IPS DF 6.9 (cell line): ENCODE results near the gene DERL3.

ENCODE experiments used
- DNase-seq: peaks from one replicate; pipeline ENCODE4 v3.0.0-alpha.2; 2013; ENCODE audit warnings: low read depth, low spot score
- H3K27ac ChIP-seq: one replicate; pipeline ENCODE4 v1.5.1; 2013; ENCODE audit warnings: low read length, control low read depth
- H3K27me3 ChIP-seq: 2 replicates; pipeline ENCODE4 v1.6.1; 2013; ENCODE audit warnings: mild to moderate bottlenecking, low read length; ENCODE audit not compliant: control insufficient read depth, insufficient read depth
- H3K36me3 ChIP-seq: 2 replicates; pipeline ENCODE4 v1.6.1; 2013; ENCODE audit warnings: low read length; ENCODE audit not compliant: control insufficient read depth, insufficient read depth
- H3K4me1 ChIP-seq: 2 replicates; pipeline ENCODE4 v1.6.1; 2013; ENCODE audit warnings: low read length; ENCODE audit not compliant: control insufficient read depth, insufficient read depth
- H3K4me3 ChIP-seq: 2 replicates; pipeline ENCODE4 v1.5.1; 2013; ENCODE audit warnings: mild to moderate bottlenecking, low read length
- H3K9me3 ChIP-seq: 2 replicates; pipeline ENCODE4 v1.6.1; 2013; ENCODE audit warnings: low read length, inconsistent platforms; ENCODE audit not compliant: control insufficient read depth, insufficient read depth
- WGBS: extraction: QIAGEN DNeasy Blood & Tissue Kit; methylation state at CpG from one replicate; pipeline ENCODE4 v1.1.7; 2013; ENCODE audit warnings: mixed read lengths, missing lambda C conversion rate; ENCODE audit not compliant: insufficient read length, insufficient coverage; 5-methylcytosine and 5-hydroxymethylcytosine counted together

DERL3 gene

GRCh38 chr22:23820748-23821211 lies 18.0 kb downstream of the DERL3 start:
- H3K4me1 ChIP-seq: no peaks in the 10 kb centered on the region
- H3K27ac ChIP-seq: no peak overlapping the region
- H3K9me3 ChIP-seq: no peaks in the 10 kb centered on the region
- no peak overlapping the region for H3K4me3 ChIP-seq
- peaks cover 33% of the 10 kb centered on the region for H3K36me3 ChIP-seq
- no peaks in the 10 kb centered on the region for H3K27me3 ChIP-seq
- no CpG with 5 or more reads among the region's 4 CpGs for WGBS
- no peak for DNase-seq

DNA sequence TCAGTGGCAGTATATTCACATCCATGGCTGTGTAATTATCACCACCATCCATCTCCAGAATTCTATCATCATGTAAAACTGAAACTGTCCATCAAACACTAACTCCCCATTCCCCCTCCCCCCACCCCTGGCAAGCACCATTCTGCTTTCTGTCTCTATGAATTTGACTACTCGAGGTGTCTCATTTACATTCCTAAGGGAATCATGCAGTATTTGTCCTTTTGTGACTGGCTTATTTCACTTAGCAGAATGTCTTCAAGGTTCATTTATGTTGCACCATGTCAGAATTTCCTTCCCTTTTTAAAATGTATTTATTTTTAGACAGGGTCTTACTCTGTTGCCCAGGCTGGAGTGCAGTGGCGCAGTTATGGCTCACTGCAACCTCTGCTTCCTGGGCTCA lies 20.3 kb downstream of the DERL3 start:
- WGBS: no CpG with 5 or more reads among the region's 2 CpGs
- H3K4me1 ChIP-seq: no peaks in the 10 kb centered on the region
- H3K36me3 ChIP-seq: peaks cover 21% of the 10 kb centered on the region
- no peaks in the 10 kb centered on the region for H3K27me3 ChIP-seq
- no peaks in the 10 kb centered on the region for H3K9me3 ChIP-seq
- DNase-seq: no peak
- no peak overlapping the region for H3K27ac ChIP-seq
- H3K4me3 ChIP-seq: no peak overlapping the region

DNA sequence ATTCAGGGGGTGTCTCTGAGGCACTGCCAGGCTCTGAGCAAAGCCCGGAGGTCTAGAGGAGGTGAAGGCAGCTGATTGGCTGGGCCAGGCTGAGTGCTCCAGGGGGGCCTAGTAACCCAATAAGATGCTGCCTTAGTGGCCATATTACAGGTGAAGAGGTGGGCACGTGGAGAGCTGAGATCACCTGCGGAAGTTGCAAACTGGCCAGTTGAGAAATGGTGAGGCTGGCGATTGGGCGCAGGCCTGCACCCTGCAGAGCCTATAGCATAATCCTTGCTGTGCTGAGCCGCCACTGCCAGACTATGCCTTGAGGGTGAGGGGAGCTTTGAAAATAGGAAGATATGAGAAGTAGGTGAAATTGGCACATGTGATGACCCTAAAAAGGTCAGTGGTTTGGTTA lies 21.7 kb downstream of the DERL3 start:
- no peaks in the 10 kb centered on the region for H3K9me3 ChIP-seq
- H3K27me3 ChIP-seq: no peaks in the 10 kb centered on the region
- no peak overlapping the region for H3K4me3 ChIP-seq
- DNase-seq: no peak
- H3K27ac ChIP-seq: no peak overlapping the region
- H3K36me3 ChIP-seq: peaks cover 21% of the 10 kb centered on the region
- no CpG with 5 or more reads among the region's 6 CpGs for WGBS
- H3K4me1 ChIP-seq: no peaks in the 10 kb centered on the region

DNA sequence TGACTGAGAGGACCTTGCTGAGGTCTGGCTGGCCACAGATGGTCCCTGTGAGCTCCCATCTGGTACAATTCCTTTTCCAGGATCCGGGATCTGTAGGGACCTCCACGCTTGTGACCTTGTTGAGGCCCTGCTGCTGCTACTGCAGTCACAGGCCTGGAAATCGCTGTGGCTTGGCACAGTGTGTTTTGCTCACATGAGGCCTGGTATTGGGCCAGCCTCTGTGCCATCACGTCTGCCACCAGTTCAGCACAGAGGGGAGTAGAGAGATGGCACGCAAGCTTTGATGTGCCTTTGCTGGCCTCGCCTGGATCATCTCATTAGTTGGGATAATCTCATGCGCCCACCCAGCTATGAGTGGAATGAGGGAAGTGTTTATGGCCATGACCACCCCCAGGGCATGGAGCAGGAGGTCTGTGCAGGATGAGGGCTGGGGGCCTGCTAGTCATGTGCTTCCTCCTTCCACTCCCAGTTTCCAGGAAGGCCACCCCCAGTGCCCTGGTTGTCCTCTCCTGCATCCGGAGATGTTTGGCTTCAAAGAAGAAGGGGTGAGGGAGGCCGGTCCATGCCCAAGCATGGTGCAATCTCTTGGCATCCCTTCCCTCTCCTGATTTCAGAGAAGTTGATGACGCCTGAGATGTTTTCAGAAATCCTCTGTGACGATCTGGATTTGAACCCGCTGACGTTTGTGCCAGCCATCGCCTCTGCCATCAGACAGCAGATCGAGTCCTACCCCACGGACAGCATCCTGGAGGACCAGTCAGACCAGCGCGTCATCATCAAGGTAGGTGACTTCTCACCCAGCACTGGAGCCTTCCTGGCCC lies 22.4 kb downstream of the DERL3 start:
- peaks cover 21% of the 10 kb centered on the region for H3K36me3 ChIP-seq
- H3K27ac ChIP-seq: no peak overlapping the region
- H3K9me3 ChIP-seq: no peaks in the 10 kb centered on the region
- no peaks in the 10 kb centered on the region for H3K4me1 ChIP-seq
- DNase-seq: no peak
- H3K4me3 ChIP-seq: no peak overlapping the region
- H3K27me3 ChIP-seq: no peaks in the 10 kb centered on the region
- no CpG with 5 or more reads among the region's 18 CpGs for WGBS

- Histone ChIP-seq H3K27ac (no peak overlapping the region), H3K4me3 (no peak overlapping the region), H3K27me3 (no peaks in the 10 kb centered on the region), H3K9me3 (no peaks in the 10 kb centered on the region), H3K4me1 (no peaks in the 10 kb centered on the region), H3K36me3 (peaks cover 21% of the 10 kb centered on the region)
- WGBS: no CpG with 5 or more reads among the region's 10 CpGs
- no peak for DNase-seq
These were observed 23.2 kb downstream of the DERL3 start for GRCh38 chr22:23815541-23816155.

- H3K4me1 ChIP-seq: no peaks in the 10 kb centered on the region
- DNase-seq: no peak
- H3K9me3 ChIP-seq: no peaks in the 10 kb centered on the region
- no peak overlapping the region for H3K4me3 ChIP-seq
- no CpG with 5 or more reads among the region's 4 CpGs for whole genome bisulfite sequencing
- H3K27ac ChIP-seq: no peak overlapping the region
- no peaks in the 10 kb centered on the region for H3K27me3 ChIP-seq
- peaks cover 13% of the 10 kb centered on the region for H3K36me3 ChIP-seq
These were observed 26.4 kb downstream of the DERL3 start for GRCh38 chr22:23812378-23812777.

GRCh38 chr22:23806837-23807236 lies 32.0 kb downstream of the DERL3 start:
- H3K4me3 ChIP-seq: no peak overlapping the region
- no peaks in the 10 kb centered on the region for H3K9me3 ChIP-seq
- H3K4me1 ChIP-seq: no peaks in the 10 kb centered on the region
- H3K36me3 ChIP-seq: peaks cover 16% of the 10 kb centered on the region
- no CpG with 5 or more reads among the region's 1 CpG for WGBS
- H3K27ac ChIP-seq: no peak overlapping the region
- DNase-seq: no peak
- H3K27me3 ChIP-seq: no peaks in the 10 kb centered on the region

GRCh38 chr22:23804781-23805291 lies 34.0 kb downstream of the DERL3 start:
- Histone ChIP-seq H3K36me3 (peaks cover 33% of the 10 kb centered on the region), H3K4me1 (no peaks in the 10 kb centered on the region), H3K27me3 (no peaks in the 10 kb centered on the region), H3K27ac (no peak overlapping the region), H3K4me3 (no peak overlapping the region), H3K9me3 (no peaks in the 10 kb centered on the region)
- no CpG with 5 or more reads among the region's 12 CpGs for WGBS
- no peak for DNase-seq

GRCh38 chr22:23803001-23803819 lies 35.6 kb downstream of the DERL3 start:
- Histone ChIP-seq H3K36me3 (peaks cover 36% of the 10 kb centered on the region), H3K9me3 (no peaks in the 10 kb centered on the region), H3K4me3 (no peak overlapping the region), H3K27ac (no peak overlapping the region), H3K27me3 (no peaks in the 10 kb centered on the region), H3K4me1 (no peaks in the 10 kb centered on the region)
- WGBS: no CpG with 5 or more reads among the region's 21 CpGs
- no peak for DNase-seq

GRCh38 chr22:23801886-23802377 lies 36.9 kb downstream of the DERL3 start:
- no peak for DNase-seq
- H3K27me3 ChIP-seq: no peaks in the 10 kb centered on the region
- no peaks in the 10 kb centered on the region for H3K9me3 ChIP-seq
- no peaks in the 10 kb centered on the region for H3K4me1 ChIP-seq
- no peak overlapping the region for H3K4me3 ChIP-seq
- no peak overlapping the region for H3K27ac ChIP-seq
- H3K36me3 ChIP-seq: peaks cover 38% of the 10 kb centered on the region
- no CpG with 5 or more reads among the region's 8 CpGs for WGBS
